Brain pericyte (primary cell): ENCODE data around the gene FMN2.

Experiments used
- DNase-seq: peaks from one replicate; pipeline ENCODE4 v3.0.0-alpha.2; 2012; ENCODE audit warnings: low read depth, low spot score

The FMN2 gene

GRCh38 chr1:240491796-240492195 is 400.1 kb downstream of the FMN2 start:
- DNase-seq: no peak

GRCh38 chr1:240492832-240493440 is 401.3 kb downstream of the FMN2 start:
- DNase-seq: no peak

DNA sequence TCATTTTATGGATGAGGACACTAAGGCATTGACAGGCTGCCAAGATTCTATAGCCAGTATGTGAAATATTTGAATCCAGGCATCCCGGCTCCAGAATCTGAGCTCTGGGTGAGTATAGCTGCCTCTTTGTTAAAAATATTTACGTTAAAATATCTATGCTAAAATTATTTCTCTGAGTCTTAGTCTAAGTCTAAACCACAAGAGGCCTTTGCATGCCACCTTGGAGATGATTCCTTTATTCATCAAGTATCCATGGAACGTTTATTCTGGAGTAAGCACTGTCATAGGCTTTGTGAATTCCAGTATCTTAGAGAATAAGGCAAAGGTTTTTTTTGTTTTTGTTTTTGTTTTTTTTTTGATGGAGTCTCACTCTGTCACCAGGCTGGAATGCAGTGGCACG is 403.9 kb downstream of the FMN2 start:
- DNase-seq: no peak

GRCh38 chr1:240496356-240496755 is 404.7 kb downstream of the FMN2 start:
- no peak for DNase-seq

- DNase-seq: no peak
These were observed 405.3 kb downstream of the FMN2 start for GRCh38 chr1:240496941-240497340.

GRCh38 chr1:240497908-240498307 is 406.2 kb downstream of the FMN2 start:
- no peak for DNase-seq

GRCh38 chr1:240498335-240498734 is 406.7 kb downstream of the FMN2 start:
- DNase-seq: no peak

- DNase-seq: no peak
These were observed 407.3 kb downstream of the FMN2 start for GRCh38 chr1:240499012-240499411.

DNA sequence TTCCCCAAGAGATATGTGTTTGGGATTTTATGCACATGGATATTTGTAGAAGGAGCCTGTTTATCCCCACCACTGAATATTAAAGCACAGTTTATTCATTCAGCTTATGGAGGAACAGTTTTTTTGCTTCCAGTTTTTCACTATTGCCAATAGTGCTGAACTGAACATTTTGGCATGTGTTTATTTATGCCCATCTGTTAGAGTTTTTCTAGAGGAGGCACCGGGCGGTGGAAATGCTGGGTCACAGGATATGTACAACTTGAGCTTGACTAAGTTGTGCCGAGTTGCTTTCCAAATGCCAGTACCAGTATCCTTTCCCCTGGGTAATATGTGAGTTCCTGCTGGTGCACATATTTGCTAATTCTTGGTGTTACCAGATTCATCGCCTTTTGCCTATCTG is 409.0 kb downstream of the FMN2 start:
- no peak for DNase-seq

- no peak for DNase-seq
These were observed 409.4 kb downstream of the FMN2 start for GRCh38 chr1:240501115-240501514.

GRCh38 chr1:240503036-240503435 is 411.4 kb downstream of the FMN2 start:
- DNase-seq: no peak

DNA sequence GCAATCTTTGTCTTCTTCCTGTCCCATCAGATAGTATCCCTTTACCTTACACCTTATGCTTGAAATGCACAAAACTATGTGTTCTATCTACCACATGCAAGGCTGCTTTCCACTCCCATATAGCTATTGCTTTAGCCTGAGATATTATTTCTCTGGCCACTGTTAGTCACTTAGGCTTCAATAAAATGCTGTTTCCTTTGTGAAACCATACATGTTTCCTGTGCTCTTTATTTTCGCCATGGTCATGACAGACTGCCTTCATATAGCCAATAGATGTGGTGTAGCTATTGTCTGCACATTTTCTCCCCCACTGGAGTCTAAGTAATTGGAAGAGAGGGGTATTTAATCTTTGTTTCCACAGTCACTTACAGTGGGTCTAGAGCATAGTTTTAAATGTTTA is 411.9 kb downstream of the FMN2 start:
- DNase-seq: no peak

GRCh38 chr1:240506176-240506575 is 414.5 kb downstream of the FMN2 start:
- DNase-seq: no peak

GRCh38 chr1:240508201-240508600 is 416.5 kb downstream of the FMN2 start:
- no peak for DNase-seq

- DNase-seq: no peak
These were observed 417.3 kb downstream of the FMN2 start for GRCh38 chr1:240508950-240509349.

- no peak for DNase-seq
These were observed 420.1 kb downstream of the FMN2 start for GRCh38 chr1:240511789-240512188.

- no peak for DNase-seq
These were observed 423.8 kb downstream of the FMN2 start for GRCh38 chr1:240515505-240515904.

- no peak for DNase-seq
These were observed 424.4 kb downstream of the FMN2 start for GRCh38 chr1:240516069-240516468.

- no peak for DNase-seq
These were observed 426.2 kb downstream of the FMN2 start for GRCh38 chr1:240517891-240518290.

DNA sequence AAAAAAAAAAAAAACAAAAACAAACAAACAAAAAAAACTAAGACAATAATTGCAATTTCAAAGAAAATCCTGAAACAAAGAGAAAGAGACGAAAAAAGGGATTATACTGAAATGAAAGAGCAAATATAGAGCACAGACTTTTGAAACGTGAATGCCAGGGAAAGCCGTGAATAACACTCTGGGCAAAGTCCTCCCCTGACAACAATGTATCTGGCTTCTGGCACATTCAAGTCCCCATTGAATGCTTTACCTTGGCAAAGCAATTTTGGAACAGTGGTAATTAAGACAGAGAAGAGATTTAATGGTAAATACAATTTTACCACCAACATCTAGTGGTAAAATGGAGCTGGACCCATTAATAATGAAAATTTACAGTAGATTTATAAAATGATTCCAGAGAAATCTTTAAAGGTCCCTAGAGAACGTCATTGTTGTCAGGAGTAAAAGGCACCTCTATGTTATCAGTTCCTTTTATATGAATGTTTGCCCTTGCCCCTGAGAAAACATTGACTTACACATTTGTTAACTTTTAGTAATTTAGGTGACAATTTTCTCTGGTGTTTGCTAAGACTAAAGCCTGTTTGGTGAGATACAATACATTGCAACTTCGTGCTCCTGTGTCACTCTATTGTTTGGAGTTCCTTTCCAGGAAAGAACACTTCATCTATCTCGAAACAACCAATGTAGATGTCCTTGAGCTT is 430.6 kb downstream of the FMN2 start:
- no peak for DNase-seq

- DNase-seq: no peak
These were observed 432.8 kb downstream of the FMN2 start for GRCh38 chr1:240524356-240525069.
